ENCODE results near the gene FAM217A. TPM values are rescaled to one million over a fixed set of nuclear protein-coding genes. Genes with fewer than 3 reads are reported as not detected.

The FAM217A gene
- total and polyA plus RNA-seq, 10 of the 15 experiments (the other 5 are each of a cell fraction or from before 2014, with no cell fraction given) = 0.09 to 0.11 TPM; not detected in 8

- no TSS peak for BruUV-seq (replicated peaks)
- ATAC-seq = no peak
- Histone ChIP-seq H3K9me3 (replicated peaks; ENCODE audit: control insufficient read depth, insufficient read depth, low read length) (no peaks in the 10 kb centered on the region), H3K4me1 (ENCODE audit: control insufficient read depth, insufficient read depth, low read length) (no peaks in the 10 kb centered on the region), H3K27me3 (replicated peaks in 1 of 2; ENCODE audit: control insufficient read depth in 2 of 2, insufficient read depth in 2 of 2, low read length in 1 of 2) (no peaks in the 10 kb centered on the region), H3K4me2 (ENCODE audit: control insufficient read depth, insufficient read depth) (no peak overlapping the region), H3K27ac (ENCODE audit: control insufficient read depth, insufficient read depth) (no peak overlapping the region), H3K9ac (ENCODE audit: control insufficient read depth, insufficient read depth, low read length) (no peak overlapping the region), H2AFZ (ENCODE audit: control insufficient read depth, low read depth, low read length) (no peak overlapping the region), H4K20me1 (ENCODE audit: control insufficient read depth, insufficient read depth) (no peaks in the 10 kb centered on the region), H3K79me2 (ENCODE audit: control insufficient read depth, insufficient read depth, low read length) (no peaks in the 10 kb centered on the region), H3K36me3 (ENCODE audit: control insufficient read depth in 2 of 2, insufficient read depth in 2 of 2, low read length in 1 of 2) (peaks cover 0 to 8% of the 10 kb centered on the region in 2 experiments; a peak in 2 of 4 replicates), H3K4me3 (no peak overlapping the region)
- ChIA-PET SMC1A (ENCODE audit: uncharacterized antibody, unreplicated experiment) (interaction anchor here (1.2 kb wide), 1 partner anchor 13 kb away, joined by 3 read pairs; no protein-coding TSS in a partner anchor), CTCF (no interaction called here), POLR2A (no interaction called here), RAD21 (ENCODE audit: unreplicated experiment) (no interaction called here)
- in situ Hi-C loops (cut with MboI) = no loop called here
- 100% methylated on average over 3 of the region's 3 CpGs for WGBS (ENCODE audit: insufficient coverage, insufficient replicate concordance, low lambda C conversion rate, missing lambda C conversion rate)
- intact Hi-C loops (cut with micrococcal nuclease; ENCODE audit: unreplicated experiment) = no loop called here
- FAIRE-seq = no peak
- DNase-seq (ENCODE audit: low read depth, low spot score) = no peak
- TF ChIP-seq RUNX3 (IDR thresholded peaks at IDR 0.05; ENCODE audit: low read length) (no peak), SMC3 (IDR thresholded peaks at IDR 0.05; ENCODE audit: borderline replicate concordance, low read length) (no peak), IRF5 (IDR thresholded peaks at IDR 0.05; ENCODE audit: borderline replicate concordance) (no peak), ETV6 (conservative IDR thresholded peaks at IDR 0.05 in 1 of 2, IDR thresholded peaks at IDR 0.05 in 1 of 2; ENCODE audit: borderline replicate concordance in 1 of 2, low read depth in 1 of 2) (no peak), CBX5 (IDR thresholded peaks at IDR 0.05; ENCODE audit: low read depth) (no peak), NFXL1 (IDR thresholded peaks at IDR 0.05; ENCODE audit: borderline replicate concordance) (no peak), SMAD5 (IDR thresholded peaks at IDR 0.05; ENCODE audit: low read depth) (no peak), GATAD2B (conservative IDR thresholded peaks at IDR 0.05; ENCODE audit: low read depth) (no peak), BCL11A (IDR thresholded peaks at IDR 0.05; ENCODE audit: low read depth, low read length) (no peak), CEBPZ (IDR thresholded peaks at IDR 0.05; ENCODE audit: low read depth, low read length) (no peak), FOXM1 (IDR thresholded peaks at IDR 0.05; ENCODE audit: low read depth, low read length) (no peak), ZNF217 (IDR thresholded peaks at IDR 0.05) (no peak), GABPA (IDR thresholded peaks at IDR 0.05; ENCODE audit: low read depth) (no peak)
- TF ChIP-seq, protein P1, sequence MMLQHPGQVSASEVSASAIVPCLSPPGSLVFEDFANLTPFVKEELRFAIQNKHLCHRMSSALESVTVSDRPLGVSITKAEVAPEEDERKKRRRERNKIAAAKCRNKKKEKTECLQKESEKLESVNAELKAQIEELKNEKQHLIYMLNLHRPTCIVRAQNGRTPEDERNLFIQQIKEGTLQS (IDR thresholded peaks at IDR 0.05; ENCODE audit: borderline replicate concordance, extremely low read depth, low read depth, low read length) = no peak
- TF ChIP-seq, protein P2, sequence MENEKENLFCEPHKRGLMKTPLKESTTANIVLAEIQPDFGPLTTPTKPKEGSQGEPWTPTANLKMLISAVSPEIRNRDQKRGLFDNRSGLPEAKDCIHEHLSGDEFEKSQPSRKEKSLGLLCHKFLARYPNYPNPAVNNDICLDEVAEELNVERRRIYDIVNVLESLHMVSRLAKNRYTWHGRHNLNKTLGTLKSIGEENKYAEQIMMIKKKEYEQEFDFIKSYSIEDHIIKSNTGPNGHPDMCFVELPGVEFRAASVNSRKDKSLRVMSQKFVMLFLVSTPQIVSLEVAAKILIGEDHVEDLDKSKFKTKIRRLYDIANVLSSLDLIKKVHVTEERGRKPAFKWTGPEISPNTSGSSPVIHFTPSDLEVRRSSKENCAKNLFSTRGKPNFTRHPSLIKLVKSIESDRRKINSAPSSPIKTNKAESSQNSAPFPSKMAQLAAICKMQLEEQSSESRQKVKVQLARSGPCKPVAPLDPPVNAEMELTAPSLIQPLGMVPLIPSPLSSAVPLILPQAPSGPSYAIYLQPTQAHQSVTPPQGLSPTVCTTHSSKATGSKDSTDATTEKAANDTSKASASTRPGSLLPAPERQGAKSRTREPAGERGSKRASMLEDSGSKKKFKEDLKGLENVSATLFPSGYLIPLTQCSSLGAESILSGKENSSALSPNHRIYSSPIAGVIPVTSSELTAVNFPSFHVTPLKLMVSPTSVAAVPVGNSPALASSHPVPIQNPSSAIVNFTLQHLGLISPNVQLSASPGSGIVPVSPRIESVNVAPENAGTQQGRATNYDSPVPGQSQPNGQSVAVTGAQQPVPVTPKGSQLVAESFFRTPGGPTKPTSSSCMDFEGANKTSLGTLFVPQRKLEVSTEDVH (IDR thresholded peaks at IDR 0.05; ENCODE audit: low read depth, partially characterized antibody) = no peak
- TF ChIP-seq, protein P3, sequence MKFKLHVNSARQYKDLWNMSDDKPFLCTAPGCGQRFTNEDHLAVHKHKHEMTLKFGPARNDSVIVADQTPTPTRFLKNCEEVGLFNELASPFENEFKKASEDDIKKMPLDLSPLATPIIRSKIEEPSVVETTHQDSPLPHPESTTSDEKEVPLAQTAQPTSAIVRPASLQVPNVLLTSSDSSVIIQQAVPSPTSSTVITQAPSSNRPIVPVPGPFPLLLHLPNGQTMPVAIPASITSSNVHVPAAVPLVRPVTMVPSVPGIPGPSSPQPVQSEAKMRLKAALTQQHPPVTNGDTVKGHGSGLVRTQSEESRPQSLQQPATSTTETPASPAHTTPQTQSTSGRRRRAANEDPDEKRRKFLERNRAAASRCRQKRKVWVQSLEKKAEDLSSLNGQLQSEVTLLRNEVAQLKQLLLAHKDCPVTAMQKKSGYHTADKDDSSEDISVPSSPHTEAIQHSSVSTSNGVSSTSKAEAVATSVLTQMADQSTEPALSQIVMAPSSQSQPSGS (IDR thresholded peaks at IDR 0.05; ENCODE audit: low read length) = no peak
Observed at GRCh38 chr6:4114123-4114522, 35.2 kb upstream of the FAM217A start.

Data from GM12878 (cell line).